ENCODE data around the gene ING4. TPM values are rescaled to one million over a fixed set of nuclear protein-coding genes. Genes with fewer than 3 reads are reported as not detected.

Gene ING4
- total RNA-seq, 4 donors from 2014 or later: 25.2 to 180 (median 62.0) TPM

GRCh38 chr12:6602526-6602925 is 60.4 kb downstream of the ING4 start:
- Histone ChIP-seq H3K9me3 (no peaks in the 10 kb centered on the region), H3K27me3 (no peaks in the 10 kb centered on the region), H3K36me3 (no peaks in the 10 kb centered on the region), H3K4me1 (peaks cover 6 to 14% of the 10 kb centered on the region in 2 donors), H3K27ac (peak overlapping the region; percentile 50 to 98), H3K4me3 (no peak overlapping the region)
- no peak for DNase-seq
- intact Hi-C loops (cut with DNase I; ENCODE audit: low total_unique reads): no loop called here
- TF ChIP-seq CTCF (IDR thresholded peaks at IDR 0.05) (no peak), POLR2A (IDR thresholded peaks at IDR 0.05) (no peak)

Small RNAs within 50 kb of the gene (small RNA-seq; reads per million reads assigned to genes)
- gene RNU6-781P: not detected

Other genes with a start within 250 kb of the ING4 start
- gene CD27, start 218.2 kb downstream of the ING4 start, total RNA-seq: 1 to 10 TPM in 1 of 4 donors, under 1 TPM in 1, not detected in 2; 0.35 to 1.4 TPM
- 10 to 100 TPM in 3 of 4 donors, 1 to 10 TPM in 1; 10.0 to 25.7 (median 17.1) TPM for gene TAPBPL, start 211.1 kb downstream of the ING4 start, total RNA-seq
- gene VAMP1, start 192.4 kb downstream of the ING4 start, total RNA-seq: 10 to 100 TPM in 1 of 4 donors, 1 to 10 TPM in 3; 1.0 to 17.7 (median 6.8) TPM
- 10 to 100 TPM; 14.1 to 83.7 (median 36.4) TPM for gene MRPL51, start 169.9 kb downstream of the ING4 start, total RNA-seq
- 100 to 1,000 TPM in 1 of 4 donors, 10 to 100 TPM in 2, 1 to 10 TPM in 1; 2.8 to 145 (median 19.3) TPM for gene NCAPD2, start 169.0 kb downstream of the ING4 start, total RNA-seq
- gene GAPDH, start 128.6 kb downstream of the ING4 start, total RNA-seq: 1,000 to 10,000 TPM in 2 of 4 donors, 100 to 1,000 TPM in 2; 962 to 1,122 (median 1,020) TPM
- 10 to 100 TPM; 17.1 to 50.6 (median 32.8) TPM for gene IFFO1, start 107.1 kb downstream of the ING4 start, total RNA-seq
- gene NOP2, start 94.8 kb downstream of the ING4 start, total RNA-seq: 10 to 100 TPM in 2 of 4 donors, 1 to 10 TPM in 2; 4.1 to 47.6 (median 10.1) TPM
- 100 to 1,000 TPM in 3 of 4 donors, 10 to 100 TPM in 1; 99.4 to 323 (median 247) TPM for gene CHD4, start 55.7 kb downstream of the ING4 start, total RNA-seq
- gene LPAR5, start 27.2 kb downstream of the ING4 start, total RNA-seq: 1 to 10 TPM in 1 of 4 donors, under 1 TPM in 1, not detected in 2; 0.61 to 1.3 TPM
- gene ACRBP, start 15.7 kb downstream of the ING4 start, total RNA-seq: 1 to 10 TPM in 2 of 4 donors, under 1 TPM in 1, not detected in 1; 0.35 to 1.6 (median 1.5) TPM
- 10 to 100 TPM; 13.6 to 71.3 (median 33.1) TPM for gene ZNF384, start 26.3 kb upstream of the ING4 start, total RNA-seq
- 10 to 100 TPM in 1 of 4 donors, 1 to 10 TPM in 1, under 1 TPM in 1, not detected in 1; 0.55 to 11.5 (median 1.5) TPM for gene PIANP, start 37.7 kb upstream of the ING4 start, total RNA-seq
- 10 to 100 TPM; 35.6 to 50.3 (median 37.7) TPM for gene COPS7A, start 60.9 kb upstream of the ING4 start, total RNA-seq
- gene MLF2, start 90.0 kb upstream of the ING4 start, total RNA-seq: 100 to 1,000 TPM; 124 to 408 (median 147) TPM
- gene PTMS, start 103.2 kb upstream of the ING4 start, total RNA-seq: 100 to 1,000 TPM; 105 to 853 (median 140) TPM
- 10 to 100 TPM in 1 of 4 donors, 1 to 10 TPM in 2, under 1 TPM in 1; 0.41 to 14.6 (median 4.0) TPM for gene LAG3, start 109.4 kb upstream of the ING4 start, total RNA-seq
- 10 to 100 TPM in 2 of 4 donors, 1 to 10 TPM in 2; 1.0 to 24.3 (median 10.4) TPM for gene CD4, start 126.4 kb upstream of the ING4 start, total RNA-seq
- 10 to 100 TPM in 1 of 4 donors, 1 to 10 TPM in 2, under 1 TPM in 1; 0.29 to 23.1 (median 3.4) TPM for gene GPR162, start 158.7 kb upstream of the ING4 start, total RNA-seq
- 10 to 100 TPM; 27.4 to 90.1 (median 59.9) TPM for gene P3H3, start 165.3 kb upstream of the ING4 start, total RNA-seq
- gene GNB3, start 177.8 kb upstream of the ING4 start, total RNA-seq: 10 to 100 TPM in 1 of 4 donors, 1 to 10 TPM in 1, under 1 TPM in 1, not detected in 1; under 0.01 to 18.3 (median 2.7) TPM
- 1 to 10 TPM in 1 of 4 donors, under 1 TPM in 1, not detected in 2; 0.76 to 9.6 TPM for gene CDCA3, start 188.2 kb upstream of the ING4 start, total RNA-seq
- 10 to 100 TPM; 37.1 to 68.6 (median 52.8) TPM for gene USP5, start 189.0 kb upstream of the ING4 start, total RNA-seq
- gene TPI1, start 204.4 kb upstream of the ING4 start, total RNA-seq: 100 to 1,000 TPM; 159 to 307 (median 240) TPM
- 10 to 100 TPM in 1 of 4 donors, 1 to 10 TPM in 3; 2.8 to 11.3 (median 5.0) TPM for gene SPSB2, start 210.2 kb upstream of the ING4 start, total RNA-seq
- 10 to 100 TPM in 2 of 4 donors, 1 to 10 TPM in 1, under 1 TPM in 1; 0.29 to 13.5 (median 10.6) TPM for gene LRRC23, start 241.7 kb upstream of the ING4 start, total RNA-seq

All from uterus (tissue), 4 donors.